DND-41 (cell line): Measurements from ENCODE around the gene CEP350.

Source experiments
- ATAC-seq: fragments of 200-7000 bp; cut with Tn5 transposase; 3 replicates; pipeline ENCODE4 v1.9.1; 2021; ENCODE audit warnings: low read depth; ENCODE audit not compliant: insufficient read depth
- DNase-seq: peaks from one replicate; pipeline ENCODE4 v3.0.0-alpha.2; 2020
- H2AFZ ChIP-seq: 2 replicates; pipeline ENCODE4 v1.6.0; 2012; ENCODE audit warnings: low read depth, low read length
- H3K27ac ChIP-seq: 2 replicates; pipeline ENCODE4 v1.5.1; 2012; ENCODE audit warnings: low read length, inconsistent platforms
- H3K27me3 ChIP-seq: fragments of 200-600 bp; sonication (generic); 2 replicates; pipeline ENCODE4 v1.6.0; 2012; ENCODE audit warnings: low read length, mild to moderate bottlenecking, inconsistent platforms; ENCODE audit not compliant: insufficient read depth, poor library complexity
- H3K36me3 ChIP-seq: 2 replicates; pipeline ENCODE4 v1.5.1; 2012; ENCODE audit warnings: low read length, inconsistent platforms; ENCODE audit not compliant: insufficient read depth
- H3K4me1 ChIP-seq: 2 replicates; pipeline ENCODE4 v1.5.1; 2012; ENCODE audit warnings: mild to moderate bottlenecking, low read length; ENCODE audit not compliant: insufficient read depth
- H3K4me2 ChIP-seq: 2 replicates; pipeline ENCODE4 v1.6.0; 2012; ENCODE audit warnings: mild to moderate bottlenecking, moderate library complexity, low read length, inconsistent platforms; ENCODE audit not compliant: insufficient read depth
- H3K4me3 ChIP-seq, 2 experiments: fragments of 200-600 bp in 1 of 2; shearing (Covaris generic) in 1 of 2; 2 replicates each; pipeline ENCODE4 v1.5.1; 2012 to 2016; ENCODE audit warnings: inconsistent platforms in 2 of 2, low read length in 2 of 2, mild to moderate bottlenecking in 2 of 2, low read depth in 1 of 2, moderate library complexity in 1 of 2
- H3K79me2 ChIP-seq: 2 replicates; pipeline ENCODE4 v1.6.0; 2012; ENCODE audit warnings: low read length, inconsistent platforms; ENCODE audit not compliant: insufficient read depth
- H3K9ac ChIP-seq: 2 replicates; pipeline ENCODE4 v1.6.0; 2012; ENCODE audit warnings: low read depth, mild to moderate bottlenecking, inconsistent platforms, low read length, moderate library complexity
- H3K9me3 ChIP-seq: 2 replicates; pipeline ENCODE4 v1.5.1; 2012; ENCODE audit warnings: low read length, moderate library complexity, mild to moderate bottlenecking, inconsistent platforms; ENCODE audit not compliant: insufficient read depth, severe bottlenecking
- H4K20me1 ChIP-seq: 2 replicates; pipeline ENCODE4 v1.6.0; 2012; ENCODE audit warnings: low read length; ENCODE audit not compliant: insufficient read depth
- EZH2 ChIP-seq: IDR thresholded peaks from 3 replicates; pipeline ENCODE4 v1.6.1; 2012; ENCODE audit warnings: borderline replicate concordance, low read depth, mild to moderate bottlenecking, moderate library complexity, low read length, inconsistent platforms; ENCODE audit not compliant: severe bottlenecking
- TF ChIP-seq, protein P1 (sequence below): IDR thresholded peaks from 2 replicates; pipeline ENCODE4 v1.5.1; 2012; ENCODE audit warnings: borderline replicate concordance, low read length, moderate library complexity, mild to moderate bottlenecking; ENCODE audit not compliant: poor library complexity, severe bottlenecking; ENCODE audit errors: extremely low read depth

The CEP350 gene

DNA sequence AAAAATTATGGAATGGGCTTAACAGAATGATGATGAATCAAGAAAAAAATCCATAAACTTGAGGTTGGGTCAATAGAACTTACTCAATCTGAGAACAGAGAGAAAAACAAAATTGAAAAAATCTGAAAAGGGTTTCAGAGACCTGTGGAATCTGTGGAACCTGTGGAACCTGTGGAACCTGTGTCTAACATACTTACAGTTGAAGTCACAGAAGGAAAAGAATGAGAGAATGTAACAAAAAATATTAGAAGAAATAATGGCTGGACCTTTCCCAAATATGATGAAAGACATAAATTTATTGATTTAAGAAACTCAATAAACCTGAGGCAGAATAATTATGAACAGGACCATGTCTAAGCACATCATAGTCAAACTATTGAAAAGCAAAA, 182.4 kb downstream of the CEP350 start:
- Histone ChIP-seq H3K9me3 (no peaks in the 10 kb centered on the region), H3K36me3 (no peaks in the 10 kb centered on the region), H3K79me2 (no peaks in the 10 kb centered on the region), H3K9ac (no peak overlapping the region), H4K20me1 (no peaks in the 10 kb centered on the region), H3K27me3 (no peaks in the 10 kb centered on the region), H3K4me3 (no peak overlapping the region), H2AFZ (no peak overlapping the region), H3K27ac (no peak overlapping the region), H3K4me2 (no peak overlapping the region), H3K4me1 (no peaks in the 10 kb centered on the region)
- no peak for ATAC-seq
- no peak for TF ChIP-seq EZH2
- TF ChIP-seq, protein P1, sequence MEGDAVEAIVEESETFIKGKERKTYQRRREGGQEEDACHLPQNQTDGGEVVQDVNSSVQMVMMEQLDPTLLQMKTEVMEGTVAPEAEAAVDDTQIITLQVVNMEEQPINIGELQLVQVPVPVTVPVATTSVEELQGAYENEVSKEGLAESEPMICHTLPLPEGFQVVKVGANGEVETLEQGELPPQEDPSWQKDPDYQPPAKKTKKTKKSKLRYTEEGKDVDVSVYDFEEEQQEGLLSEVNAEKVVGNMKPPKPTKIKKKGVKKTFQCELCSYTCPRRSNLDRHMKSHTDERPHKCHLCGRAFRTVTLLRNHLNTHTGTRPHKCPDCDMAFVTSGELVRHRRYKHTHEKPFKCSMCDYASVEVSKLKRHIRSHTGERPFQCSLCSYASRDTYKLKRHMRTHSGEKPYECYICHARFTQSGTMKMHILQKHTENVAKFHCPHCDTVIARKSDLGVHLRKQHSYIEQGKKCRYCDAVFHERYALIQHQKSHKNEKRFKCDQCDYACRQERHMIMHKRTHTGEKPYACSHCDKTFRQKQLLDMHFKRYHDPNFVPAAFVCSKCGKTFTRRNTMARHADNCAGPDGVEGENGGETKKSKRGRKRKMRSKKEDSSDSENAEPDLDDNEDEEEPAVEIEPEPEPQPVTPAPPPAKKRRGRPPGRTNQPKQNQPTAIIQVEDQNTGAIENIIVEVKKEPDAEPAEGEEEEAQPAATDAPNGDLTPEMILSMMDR = no peak
- no peak for DNase-seq

DNA sequence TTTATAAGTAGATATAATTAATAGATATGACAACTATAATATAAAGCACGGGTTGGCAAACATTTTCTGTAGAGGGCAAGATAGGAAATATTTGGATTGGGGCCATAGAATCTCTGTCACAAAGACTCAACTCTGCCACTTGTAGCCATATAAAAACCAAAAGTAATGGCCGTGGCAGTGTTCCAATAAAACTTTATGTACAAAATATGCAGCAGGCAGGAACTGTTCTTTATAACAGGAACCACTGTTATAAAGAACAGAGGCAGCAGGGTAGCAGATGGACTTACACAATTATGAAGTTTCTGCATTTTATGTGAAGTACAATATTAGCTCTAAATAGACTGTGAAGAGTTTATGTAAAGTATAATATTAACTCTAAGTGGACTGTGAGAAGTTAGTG, 183.2 kb downstream of the CEP350 start:
- H3K79me2 ChIP-seq = no peaks in the 10 kb centered on the region
- no peaks in the 10 kb centered on the region for H4K20me1 ChIP-seq
- no peaks in the 10 kb centered on the region for H3K4me1 ChIP-seq
- no peak for DNase-seq
- H3K4me3 ChIP-seq = no peak overlapping the region
- no peak overlapping the region for H2AFZ ChIP-seq
- no peaks in the 10 kb centered on the region for H3K9me3 ChIP-seq
- TF ChIP-seq EZH2 = no peak
- no peak overlapping the region for H3K4me2 ChIP-seq
- H3K27ac ChIP-seq = no peak overlapping the region
- no peaks in the 10 kb centered on the region for H3K36me3 ChIP-seq
- no peak for ATAC-seq
- H3K9ac ChIP-seq = no peak overlapping the region
- H3K27me3 ChIP-seq = no peaks in the 10 kb centered on the region

DNA sequence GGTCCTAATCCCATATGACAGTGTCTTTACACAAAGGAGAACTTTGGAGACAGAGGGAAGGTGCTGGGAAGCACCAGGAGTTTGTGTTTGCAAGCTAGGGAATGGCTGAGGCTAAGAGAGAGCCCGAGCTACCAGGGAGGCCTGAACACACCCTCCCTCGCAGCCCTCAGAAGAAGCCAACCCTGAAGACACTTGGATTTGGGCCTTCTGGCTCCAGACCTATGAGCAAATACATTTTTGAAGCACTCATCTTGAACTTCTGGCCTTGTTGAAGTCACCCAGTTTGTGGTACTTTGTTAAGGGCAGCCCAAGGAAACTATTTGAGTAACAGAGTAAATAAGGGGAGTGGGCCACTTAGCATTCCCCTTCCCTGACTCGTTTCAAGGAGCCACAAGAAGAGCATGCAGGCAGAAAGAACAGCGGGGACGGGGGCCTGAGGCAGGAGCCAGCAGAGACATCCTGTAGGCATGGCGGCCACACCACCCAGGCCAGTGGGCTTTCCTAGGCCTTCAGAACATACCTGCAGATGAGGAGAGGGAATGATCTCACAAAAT, 186.8 kb downstream of the CEP350 start:
- Histone ChIP-seq H3K79me2 (no peaks in the 10 kb centered on the region), H3K9ac (no peak overlapping the region), H4K20me1 (no peaks in the 10 kb centered on the region), H3K4me2 (no peak overlapping the region), H3K27me3 (no peaks in the 10 kb centered on the region), H3K27ac (no peak overlapping the region), H3K36me3 (no peaks in the 10 kb centered on the region), H3K9me3 (no peaks in the 10 kb centered on the region), H3K4me3 (no peak overlapping the region), H2AFZ (no peak overlapping the region), H3K4me1 (no peaks in the 10 kb centered on the region)
- TF ChIP-seq EZH2 = no peak
- TF ChIP-seq, protein P1 = no peak
- DNase-seq (no peak), ATAC-seq (no peak)

DNA sequence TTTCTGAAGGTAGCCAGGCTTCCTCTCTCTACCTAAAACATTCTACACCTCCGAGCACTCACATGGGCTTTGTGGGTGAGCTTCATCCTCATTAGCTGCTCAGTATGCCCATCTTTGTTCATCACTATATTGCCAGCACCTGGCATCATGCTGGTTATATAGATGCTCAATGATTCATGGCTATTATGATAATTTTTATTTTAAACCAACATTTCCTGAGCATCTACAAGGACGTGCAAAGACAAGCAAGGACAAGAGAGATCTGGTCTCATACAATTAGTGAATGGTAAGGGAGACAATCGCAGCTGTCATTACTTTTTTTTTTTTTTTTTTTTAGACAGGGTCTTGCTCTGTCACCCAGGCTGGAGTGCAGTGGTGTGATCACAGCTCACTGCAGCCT, 188.7 kb downstream of the CEP350 start:
- Histone ChIP-seq H4K20me1 (no peaks in the 10 kb centered on the region), H3K27me3 (no peaks in the 10 kb centered on the region), H3K36me3 (no peaks in the 10 kb centered on the region), H3K9ac (no peak overlapping the region), H2AFZ (no peak overlapping the region), H3K4me1 (no peaks in the 10 kb centered on the region), H3K9me3 (no peaks in the 10 kb centered on the region), H3K79me2 (no peaks in the 10 kb centered on the region), H3K27ac (no peak overlapping the region), H3K4me2 (no peak overlapping the region), H3K4me3 (no peak overlapping the region)
- ATAC-seq (no peak), DNase-seq (no peak)
- TF ChIP-seq, protein P1 = no peak
- TF ChIP-seq EZH2 = no peak
